WTC11 (cell line): Measurements from ENCODE around the gene RAB13. TPM values are rescaled to one million over a fixed set of nuclear protein-coding genes. Genes with fewer than 3 reads are reported as not detected.
A peak's percentile ranks its signal among the peaks of the same experiment; 100 is the strongest.

Experiments
- ATAC-seq: fragments of 200-7000 bp; cut with Tn5 transposase; 2 replicates; pipeline ENCODE4 v1.10.0; 2021; ENCODE audit warnings: mild to moderate bottlenecking, moderate library complexity
- CTCF ChIA-PET: fragments of 300-600 bp; sonication (Branson Sonifier 250); formaldehyde crosslinking; loops from one replicate; lab custom pipeline; 2021; ENCODE audit warnings: antibody characterized with exemption; lab: Charles Lee
- POLR2A ChIA-PET: fragments of 350-600 bp; sonication (Branson Sonifier 250); formaldehyde crosslinking; loops from one replicate; lab custom pipeline; 2021; ENCODE audit warnings: antibody characterized with exemption; lab: Charles Lee
- DNase-seq: peaks from one replicate; pipeline ENCODE4 v3.0.0; 2021; ENCODE audit warnings: low spot score
- H3K27ac Mint-ChIP-seq: 2 replicates; pipeline ENCODE4 v1.8.0; 2021; ENCODE audit warnings: mixed read lengths
- H3K27me3 Mint-ChIP-seq: 2 replicates; pipeline ENCODE4 v1.8.0; 2021; ENCODE audit warnings: low read depth, mild to moderate bottlenecking, moderate library complexity, mixed read lengths
- H3K36me3 Mint-ChIP-seq: 2 replicates; pipeline ENCODE4 v1.8.0; 2021; ENCODE audit warnings: mixed read lengths
- H3K4me1 Mint-ChIP-seq: 2 replicates; pipeline ENCODE4 v1.8.0; 2022; ENCODE audit warnings: mixed read lengths
- H3K4me3 Mint-ChIP-seq: 2 replicates; pipeline ENCODE4 v1.8.0; 2021; ENCODE audit warnings: mild to moderate bottlenecking, moderate library complexity, mixed read lengths
- H3K9me3 Mint-ChIP-seq: 2 replicates; pipeline ENCODE4 v1.8.0; 2021; ENCODE audit warnings: mixed read lengths
- E2F4 ChIP-seq: sonication (generic); formaldehyde crosslinking; IDR thresholded peaks from 2 replicates; pipeline ENCODE4 v1.8.1; 2022; ENCODE audit warnings: low read depth, mild to moderate bottlenecking, moderate library complexity, missing genetic modification reagents, borderline replicate concordance
- FOXJ3 ChIP-seq: sonication (generic); formaldehyde crosslinking; IDR thresholded peaks from 2 replicates; pipeline ENCODE4 v1.9.0; 2021; ENCODE audit warnings: missing genetic modification reagents, mild to moderate bottlenecking, borderline replicate concordance
- GTF2I ChIP-seq: fragments of 250-450 bp; sonication (Bioruptor Pico); conservative IDR thresholded peaks from 2 replicates; pipeline ENCODE4 v1.4.0; 2021; ENCODE audit warnings: mild to moderate bottlenecking
- JUN ChIP-seq: sonication (generic); formaldehyde crosslinking; IDR thresholded peaks from 2 replicates; pipeline ENCODE4 v1.8.0; 2023; ENCODE audit warnings: mild to moderate bottlenecking, missing genetic modification reagents
- MXD4 ChIP-seq: fragments of 250-450 bp; sonication (Bioruptor Pico); IDR thresholded peaks from 2 replicates; pipeline ENCODE4 v1.8.0; 2021; ENCODE audit warnings: mild to moderate bottlenecking, moderate library complexity, borderline replicate concordance
- NFE2L1 ChIP-seq: sonication (generic); formaldehyde crosslinking; IDR thresholded peaks from 2 replicates; pipeline ENCODE4 v1.8.1; 2023; ENCODE audit warnings: missing genetic modification reagents
- NR1H2 ChIP-seq: sonication (generic); formaldehyde crosslinking; IDR thresholded peaks from 2 replicates; pipeline ENCODE4 v1.9.0; 2021; ENCODE audit warnings: mild to moderate bottlenecking, moderate library complexity, missing genetic modification reagents
- PRRX2 ChIP-seq: fragments of 250-450 bp; sonication (Bioruptor Pico); IDR thresholded peaks from 2 replicates; pipeline ENCODE4 v1.8.0; 2021; ENCODE audit warnings: mild to moderate bottlenecking
- RELA ChIP-seq: sonication (generic); formaldehyde crosslinking; IDR thresholded peaks from 2 replicates; pipeline ENCODE4 v1.8.1; 2022; ENCODE audit warnings: missing genetic modification reagents, mild to moderate bottlenecking, borderline replicate concordance
- ZNF416 ChIP-seq: fragments of 250-450 bp; sonication (Bioruptor Pico); IDR thresholded peaks from 2 replicates; pipeline ENCODE4 v1.9.0; 2021; ENCODE audit warnings: mild to moderate bottlenecking, inconsistent platforms
- ZNF425 ChIP-seq: fragments of 250-450 bp; sonication (Bioruptor Pico); conservative IDR thresholded peaks from 2 replicates; pipeline ENCODE4 v1.9.0; 2021; ENCODE audit warnings: mild to moderate bottlenecking
- ZSCAN18 ChIP-seq: fragments of 250-450 bp; sonication (Bioruptor Pico); IDR thresholded peaks from 2 replicates; pipeline ENCODE4 v2.1.2; 2022; ENCODE audit warnings: mild to moderate bottlenecking, moderate library complexity
- total RNA-seq: library from RNA; stranded (reverse); gene quantifications from 3 replicates; pipeline ENCODE4 v1.2.3, GENCODE V29; 2021

RAB13 gene
- total RNA-seq, 1 experiment from 2014 or later: 126 TPM

GRCh38 chr1:153945131-153945794 is 40.9 kb downstream of the RAB13 start:
- TF ChIP-seq NR1H2 (CRISPR knock-in tag) (no peak), NFE2L1 (CRISPR knock-in tag) (0 out of 2 replicates have a peak, but pooled peaks have one; percentile 8)
- Mint-ChIP-seq H3K36me3 (peaks cover 21% of the 10 kb centered on the region), H3K27me3 (no peaks in the 10 kb centered on the region), H3K4me1 (peaks cover 13% of the 10 kb centered on the region), H3K9me3 (no peaks in the 10 kb centered on the region), H3K27ac (no peak overlapping the region), H3K4me3 (peak overlapping the region; percentile 81)
- DNase-seq: no peak
- CTCF ChIA-PET: interaction anchor here (1.0 to 2.8 kb wide), 6 partner anchors 10 to 311 kb away, joined by 3 to 27 read pairs (median 15); partner anchors contain the start of genes CHTOP, JTB and SLC39A1
- POLR2A ChIA-PET: interaction anchor here (0.5 to 2.3 kb wide), 6 partner anchors 10 to 41 kb away, joined by 3 to 21 read pairs (median 4); partner anchors contain the start of genes CREB3L4, RAB13 and SLC39A1
- no peak for ATAC-seq

- Mint-ChIP-seq H3K27me3 (no peaks in the 10 kb centered on the region), H3K9me3 (no peaks in the 10 kb centered on the region), H3K4me3 (peak overlapping the region; percentile 81; the same call in 1 of the 2 replicates), H3K27ac (peak overlapping the region; percentile 41; the same call in 1 of the 2 replicates), H3K4me1 (peaks cover 13% of the 10 kb centered on the region), H3K36me3 (peaks cover 21% of the 10 kb centered on the region)
- ATAC-seq (no peak), DNase-seq (no peak)
- CTCF ChIA-PET: interaction anchor here (1.0 to 2.8 kb wide), 4 partner anchors 15 to 147 kb away, joined by 4 to 20 read pairs (median 4); no protein-coding TSS in a partner anchor
- no peak for TF ChIP-seq E2F4 (CRISPR knock-in tag)
- no peak for TF ChIP-seq JUN (CRISPR knock-in tag)
- TF ChIP-seq GTF2I (CRISPR knock-in tag): no peak
- no peak for TF ChIP-seq ZNF425
- TF ChIP-seq RELA: no peak
- POLR2A ChIA-PET: interaction anchor here (1.3 kb wide), 1 partner anchor 19 kb away, joined by 4 read pairs; the partner anchor contains the start of gene SLC39A1
Measured at GRCh38 chr1:153944827-153945117, 41.4 kb downstream of the RAB13 start.

- Mint-ChIP-seq H3K27ac (peak overlapping the region; percentile 41; the same call in 1 of the 2 replicates), H3K36me3 (peaks cover 26% of the 10 kb centered on the region), H3K4me3 (peak overlapping the region; percentile 81), H3K4me1 (peaks cover 13% of the 10 kb centered on the region), H3K9me3 (no peaks in the 10 kb centered on the region), H3K27me3 (no peaks in the 10 kb centered on the region)
- ATAC-seq: no peak
- ChIA-PET CTCF (interaction anchor here (0.7 to 2.8 kb wide), 7 partner anchors 12 to 147 kb away, joined by 3 to 20 read pairs (median 4); no protein-coding TSS in a partner anchor), POLR2A (interaction anchor here (1.3 kb wide), 1 partner anchor 19 kb away, joined by 4 read pairs; the partner anchor contains the start of gene SLC39A1)
- DNase-seq: no peak
- TF ChIP-seq ZSCAN18 (CRISPR knock-in tag) (no peak), MXD4 (CRISPR knock-in tag) (no peak), ZNF416 (no peak), PRRX2 (no peak), ZNF425 (no peak), FOXJ3 (CRISPR knock-in tag) (no peak)
Measured at GRCh38 chr1:153944005-153944826, 41.9 kb downstream of the RAB13 start.
